Left kidney (tissue), 8 donors: Measurements from ENCODE around the gene IFNA7. TPM values are rescaled to one million over a fixed set of nuclear protein-coding genes. Genes with fewer than 3 reads are reported as not detected.
"Not testable (repeated sequence)": the region's sequence is repeated elsewhere in the genome, so short reads cannot be mapped to it uniquely, and the experiment has no call there.

Experiments
- DNase-seq: peaks from one replicate; pipeline ENCODE4 v3.0.0-alpha.2; 2013
- long read RNA-seq, 8 donors: transcript quantifications; one replicate each; lab custom pipeline, GENCODE V29; 2026
- polyA plus RNA-seq: library from polyadenylated mRNA; unstranded; fragments of 120-200 nt; gene quantifications from one replicate; pipeline ENCODE4 v1.2.1, GENCODE V29; 2013; ENCODE audit not compliant: insufficient read length

Gene IFNA7
- not detected for polyA plus RNA-seq
- long read RNA-seq, donor 1, partial matches to known transcripts = 0 of 1 reads
- long read RNA-seq, donor 1, other reads (novel, unspliced or antisense) = 0 of 1 reads
- long read RNA-seq, donor 2 = 0 reads
- long read RNA-seq, donor 3 = 0 reads
- long read RNA-seq, donor 4 = 0 reads
- long read RNA-seq, donor 5 = 0 reads
- long read RNA-seq, donor 6 = 0 reads
- long read RNA-seq, donor 7 = 0 reads
- long read RNA-seq, donor 8 = 0 reads

GRCh38 chr9:21202105-21202504 is at the start of gene IFNA7:
TSS of gene IFNA7 (minus strand) at chr9:21202205. CDS start at chr9:21202165, 40 bp downstream.
- DNase-seq = not testable (repeated sequence)

- no peak for DNase-seq
Observed at GRCh38 chr9:21251638-21252037, 49.6 kb upstream of the IFNA7 start.

GRCh38 chr9:21251190-21251589 is 49.2 kb upstream of the IFNA7 start:
- no peak for DNase-seq

GRCh38 chr9:21244836-21245235 is 42.8 kb upstream of the IFNA7 start:
- DNase-seq = no peak

- DNase-seq = no peak
Observed at GRCh38 chr9:21239911-21240310, 37.9 kb upstream of the IFNA7 start, which contains the start of gene IFNA14. TSS of gene IFNA14 (minus strand) at chr9:21240005. CDS start at chr9:21239935, 70 bp downstream.

GRCh38 chr9:21236360-21236714 is 34.3 kb upstream of the IFNA7 start:
- DNase-seq = not testable (repeated sequence)

GRCh38 chr9:21235468-21236359 is 33.7 kb upstream of the IFNA7 start:
- DNase-seq = peak; percentile 22

- no peak for DNase-seq
Observed at GRCh38 chr9:21234153-21234687, 32.2 kb upstream of the IFNA7 start.

GRCh38 chr9:21233258-21233657 is 31.3 kb upstream of the IFNA7 start:
- DNase-seq = no peak

- no peak for DNase-seq
Observed at GRCh38 chr9:21228122-21228521, 26.1 kb upstream of the IFNA7 start, which contains the start of gene IFNA17. TSS of gene IFNA17 (minus strand) at chr9:21228222. CDS start at chr9:21228173, 49 bp downstream.

- not testable (repeated sequence) for DNase-seq
Observed at GRCh38 chr9:21217211-21217610, 15.2 kb upstream of the IFNA7 start, which contains the start of gene IFNA16. TSS of gene IFNA16 (minus strand) at chr9:21217311. CDS start at chr9:21217305, 6 bp downstream.

- DNase-seq = not testable (repeated sequence)
Observed at GRCh38 chr9:21213411-21214326, 11.7 kb upstream of the IFNA7 start.

- not testable (repeated sequence) for DNase-seq
Observed at GRCh38 chr9:21212160-21212559, 10.2 kb upstream of the IFNA7 start.

- not testable (repeated sequence) for DNase-seq
Observed at GRCh38 chr9:21210782-21211181, 8.8 kb upstream of the IFNA7 start.

GRCh38 chr9:21210311-21210710 is 8.3 kb upstream of the IFNA7 start:
- DNase-seq = no peak

GRCh38 chr9:21207043-21207442 is 5.0 kb upstream of the IFNA7 start, which contains the start of gene IFNA10:
TSS of gene IFNA10 (minus strand) at chr9:21207143. CDS start at chr9:21207097, 46 bp downstream.
- not testable (repeated sequence) for DNase-seq

GRCh38 chr9:21205204-21205603 is 3.2 kb upstream of the IFNA7 start:
- no peak for DNase-seq

- DNase-seq = peak; percentile 6
Observed at GRCh38 chr9:21194867-21195776, 6.9 kb downstream of the IFNA7 start.

- not testable (repeated sequence) for DNase-seq
Observed at GRCh38 chr9:21187487-21187886, 14.5 kb downstream of the IFNA7 start, which contains the start of gene IFNA4. TSS of gene IFNA4 (minus strand) at chr9:21187587. CDS start at chr9:21187531, 56 bp downstream.
